Ovary (tissue), 3 donors: ENCODE measurements around the gene KRT73.

ENCODE experiments used
- CTCF ChIP-seq, 3 donors: fragments of 450-650 bp in 2 of 3; fragments of 200-600 bp in 1 of 3; IDR thresholded peaks; one replicate each; pipeline versions ENCODE4 v1.5.1 to v1.8.0; 2016 to 2022; ENCODE audit warnings: antibody characterized with exemption in 3 of 3, mild to moderate bottlenecking in 1 of 3
- POLR2A ChIP-seq: fragments of 450-650 bp; IDR thresholded peaks from one replicate; pipeline ENCODE4 v1.6.1; 2017; ENCODE audit warnings: antibody characterized with exemption, mild to moderate bottlenecking, moderate library complexity
- donor health status: DM: no; HTN: no; CAD: no.

GRCh38 chr12:52575256-52575655, 43.1 kb downstream of the KRT73 start:
- TF ChIP-seq CTCF (IDR thresholded peaks at IDR 0.05) = no peak
- no peak for TF ChIP-seq POLR2A
